Measurements from ENCODE around the gene CDKAL1. TPM values are rescaled to one million over a fixed set of nuclear protein-coding genes. Genes with fewer than 3 reads are reported as not detected.

The CDKAL1 gene
- total RNA-seq, 1 donor from 2014 or later, result 39.6 TPM

- H3K27me3 ChIP-seq, result no peaks in the 10 kb centered on the region
- TF ChIP-seq CTCF (IDR thresholded peaks at IDR 0.05) (no peak), EZH2 (IDR thresholded peaks at IDR 0.05) (no peak)
- no peak overlapping the region for H3K4me3 Mint-ChIP-seq
- H3K27ac Mint-ChIP-seq, result no peak overlapping the region
- peaks cover 11% of the 10 kb centered on the region for H3K4me1 ChIP-seq
- peaks cover 6% of the 10 kb centered on the region for H3K4me1 Mint-ChIP-seq
- no peak overlapping the region for H3K4me3 ChIP-seq
- H3K9ac ChIP-seq, result no peak overlapping the region
- H2AFZ ChIP-seq (replicated peaks), result no peak overlapping the region
- no peaks in the 10 kb centered on the region for H3K9me3 Mint-ChIP-seq
- no peaks in the 10 kb centered on the region for H4K20me1 ChIP-seq (ENCODE audit: low read depth)
- no peaks in the 10 kb centered on the region for H3F3A ChIP-seq (ENCODE audit: low read depth)
- H3K36me3 Mint-ChIP-seq, result no peaks in the 10 kb centered on the region
- H3K27ac ChIP-seq, result no peak overlapping the region
- no peak overlapping the region for H3K4me2 ChIP-seq
- H3K79me2 ChIP-seq (ENCODE audit: low read depth), result no peaks in the 10 kb centered on the region
- no peaks in the 10 kb centered on the region for H3K9me3 ChIP-seq (ENCODE audit: low read depth)
- H3K36me3 ChIP-seq, result no peaks in the 10 kb centered on the region
- H3K27me3 Mint-ChIP-seq (ENCODE audit: insufficient read depth, low read depth), result no peaks in the 10 kb centered on the region
- DNase-seq (ENCODE audit: low spot score), result no peak
Observed at GRCh38 chr6:20861481-20861880, 327.2 kb downstream of the CDKAL1 start.

GRCh38 chr6:20866036-20866435, 331.8 kb downstream of the CDKAL1 start:
- Histone ChIP-seq H4K20me1 (ENCODE audit: low read depth) (no peaks in the 10 kb centered on the region), H3K4me3 (no peak overlapping the region), H3K27ac (no peak overlapping the region), H3K27me3 (no peaks in the 10 kb centered on the region), H3K9me3 (ENCODE audit: low read depth) (no peaks in the 10 kb centered on the region), H3F3A (ENCODE audit: low read depth) (no peaks in the 10 kb centered on the region), H3K4me2 (no peak overlapping the region), H3K4me1 (peaks cover 35% of the 10 kb centered on the region), H3K79me2 (ENCODE audit: low read depth) (no peaks in the 10 kb centered on the region), H2AFZ (replicated peaks) (no peak overlapping the region), H3K36me3 (no peaks in the 10 kb centered on the region), H3K9ac (no peak overlapping the region)
- Mint-ChIP-seq H3K27me3 (ENCODE audit: insufficient read depth, low read depth) (no peaks in the 10 kb centered on the region), H3K36me3 (no peaks in the 10 kb centered on the region), H3K9me3 (no peaks in the 10 kb centered on the region), H3K4me1 (peaks cover 28% of the 10 kb centered on the region), H3K27ac (no peak overlapping the region), H3K4me3 (no peak overlapping the region)
- no peak for TF ChIP-seq EZH2phosphoT487 (IDR thresholded peaks at IDR 0.05)
- TF ChIP-seq EZH2 (IDR thresholded peaks at IDR 0.05), result no peak
- no peak for TF ChIP-seq CTCF (IDR thresholded peaks at IDR 0.05)
- DNase-seq (ENCODE audit: low spot score), result no peak

GRCh38 chr6:20866935-20867703, 332.9 kb downstream of the CDKAL1 start:
- Mint-ChIP-seq H3K9me3 (no peaks in the 10 kb centered on the region), H3K36me3 (no peaks in the 10 kb centered on the region), H3K27me3 (ENCODE audit: insufficient read depth, low read depth) (peaks cover 3% of the 10 kb centered on the region), H3K4me3 (no peak overlapping the region), H3K4me1 (peaks cover 28% of the 10 kb centered on the region), H3K27ac (no peak overlapping the region)
- H3K27me3 ChIP-seq, result no peaks in the 10 kb centered on the region
- H3F3A ChIP-seq (ENCODE audit: low read depth), result no peaks in the 10 kb centered on the region
- H3K9ac ChIP-seq, result no peak overlapping the region
- H3K4me3 ChIP-seq, result no peak overlapping the region
- H3K27ac ChIP-seq, result no peak overlapping the region
- no peaks in the 10 kb centered on the region for H3K9me3 ChIP-seq (ENCODE audit: low read depth)
- H2AFZ ChIP-seq (replicated peaks), result no peak overlapping the region
- H3K4me2 ChIP-seq, result no peak overlapping the region
- TF ChIP-seq EZH2 (IDR thresholded peaks at IDR 0.05) (no peak), EZH2phosphoT487 (IDR thresholded peaks at IDR 0.05) (no peak), CTCF (IDR thresholded peaks at IDR 0.05) (no peak)
- peaks cover 35% of the 10 kb centered on the region for H3K4me1 ChIP-seq
- H3K79me2 ChIP-seq (ENCODE audit: low read depth), result no peaks in the 10 kb centered on the region
- no peaks in the 10 kb centered on the region for H3K36me3 ChIP-seq
- peak; percentile 4 for DNase-seq (ENCODE audit: low spot score)
- H4K20me1 ChIP-seq (ENCODE audit: low read depth), result no peaks in the 10 kb centered on the region

Measured in neural progenitor cell (in vitro differentiated cells).